MCF 10A (cell line): ENCODE results near the gene CAMTA1. TPM values are rescaled to one million over a fixed set of nuclear protein-coding genes. Genes with fewer than 3 reads are reported as not detected.

Experiments used
- BruUV-seq: library from RNA; stranded (reverse); fragments of 400-500 nt; replicated peaks from 2 replicates; lab custom pipeline; 2021; lab: Mats Ljungman, UMichigan
- CTCF ChIA-PET: fragments of 300-600 bp; sonication (Branson Sonifier 250); formaldehyde crosslinking; extraction: SDS; loops from one replicate; lab custom pipeline; 2021; ENCODE audit warnings: antibody characterized with exemption, inconsistent platforms; lab: Yijun Ruan, JAX
- POLR2A ChIA-PET: fragments of 300-600, 350-650 bp; sonication (Branson Sonifier 250); formaldehyde crosslinking; extraction: SDS; loops from one replicate; lab custom pipeline; 2020; ENCODE audit warnings: antibody characterized with exemption, inconsistent platforms; lab: Yijun Ruan, JAX
- DNase-seq: peaks from one replicate; pipeline ENCODE4 v3.0.0-alpha.2; 2018; ENCODE audit not compliant: unreplicated experiment
- H3K27ac Mint-ChIP-seq: one replicate; pipeline ENCODE4 v1.8.0; 2022; ENCODE audit warnings: mild to moderate bottlenecking, low read depth, mixed read lengths; ENCODE audit not compliant: unreplicated experiment
- H3K27me3 Mint-ChIP-seq: one replicate; pipeline ENCODE4 v1.8.0; 2022; ENCODE audit warnings: mixed read lengths; ENCODE audit not compliant: insufficient read depth, unreplicated experiment
- H3K36me3 Mint-ChIP-seq: one replicate; pipeline ENCODE4 v1.8.0; 2022; ENCODE audit warnings: mild to moderate bottlenecking, moderate library complexity, mixed read lengths; ENCODE audit not compliant: insufficient read depth, unreplicated experiment
- H3K4me1 Mint-ChIP-seq: one replicate; pipeline ENCODE4 v1.8.0; 2022; ENCODE audit warnings: mixed read lengths; ENCODE audit not compliant: insufficient read depth, unreplicated experiment
- H3K4me3 Mint-ChIP-seq: one replicate; pipeline ENCODE4 v1.8.0; 2022; ENCODE audit warnings: mild to moderate bottlenecking, moderate library complexity, mixed read lengths; ENCODE audit not compliant: unreplicated experiment
- H3K9me3 Mint-ChIP-seq: one replicate; pipeline ENCODE4 v1.8.0; 2022; ENCODE audit warnings: mixed read lengths; ENCODE audit not compliant: unreplicated experiment
- CTCF ChIP-seq: fragments of 200-600 bp; IDR thresholded peaks from one replicate; pipeline ENCODE4 v1.8.0; 2022; ENCODE audit warnings: antibody characterized with exemption, mild to moderate bottlenecking; ENCODE audit not compliant: unreplicated experiment
- intact Hi-C: fragments of 100-400 bp; cut with micrococcal nuclease; formaldehyde crosslinking; loops from 2 replicates; pipeline ENCODE4 v1.14.1; 2022
- total RNA-seq: library from RNA; stranded (reverse); gene quantifications from 2 replicates; pipeline ENCODE4 v1.2.3, GENCODE V29; 2022

The CAMTA1 gene
- total RNA-seq, 1 experiment from 2014 or later, result 74.1 TPM

GRCh38 chr1:6790146-6790545, 4.9 kb downstream of the CAMTA1 start:
- Mint-ChIP-seq H3K36me3 (peaks cover 15% of the 10 kb centered on the region), H3K27me3 (no peaks in the 10 kb centered on the region), H3K9me3 (no peaks in the 10 kb centered on the region), H3K4me1 (peaks cover 43% of the 10 kb centered on the region), H3K27ac (no peak overlapping the region), H3K4me3 (no peak overlapping the region)
- POLR2A ChIA-PET, result interaction anchor here (0.6 to 0.7 kb wide), 3 partner anchors 38 to 738 kb away, joined by 3 to 4 read pairs (median 3); no protein-coding TSS in a partner anchor
- CTCF ChIA-PET, result interaction anchor here (0.6 to 1.5 kb wide), 3 partner anchors 45 to 684 kb away, joined by 3 to 5 read pairs (median 5); no protein-coding TSS in a partner anchor
- no TSS peak for BruUV-seq
- intact Hi-C loops, result loop anchor here (10.0 kb wide), 1 partner anchor 255 kb away; no protein-coding TSS in a partner anchor
- no peak for TF ChIP-seq CTCF
- DNase-seq, result no peak

- H3K9me3 Mint-ChIP-seq, result no peaks in the 10 kb centered on the region
- DNase-seq, result peak; percentile 42
- H3K4me3 Mint-ChIP-seq, result no peak overlapping the region
- TF ChIP-seq CTCF, result peak; percentile 55
- H3K36me3 Mint-ChIP-seq, result peaks cover 22% of the 10 kb centered on the region
- intact Hi-C loops, result loop anchor here (1.0 to 10.0 kb wide), 4 partner anchors 96 to 424 kb away; no protein-coding TSS in a partner anchor
- POLR2A ChIA-PET, result no interaction called here
- peaks cover 20% of the 10 kb centered on the region for H3K4me1 Mint-ChIP-seq
- CTCF ChIA-PET, result interaction anchor here (0.6 to 2.3 kb wide), 4 partner anchors 33 to 249 kb away, joined by 3 to 9 read pairs (median 6); no protein-coding TSS in a partner anchor
- no TSS peak for BruUV-seq
- H3K27me3 Mint-ChIP-seq, result no peaks in the 10 kb centered on the region
- H3K27ac Mint-ChIP-seq, result no peak overlapping the region
These were observed 8.9 kb downstream of the CAMTA1 start for GRCh38 chr1:6794164-6794563.

- Mint-ChIP-seq H3K36me3 (peaks cover 22% of the 10 kb centered on the region), H3K27ac (peak overlapping the region; percentile 59), H3K4me3 (no peak overlapping the region), H3K9me3 (no peaks in the 10 kb centered on the region), H3K27me3 (no peaks in the 10 kb centered on the region), H3K4me1 (peaks cover 16% of the 10 kb centered on the region)
- intact Hi-C loops, result loop anchor here (10.0 kb wide), 1 partner anchor 250 kb away; no protein-coding TSS in a partner anchor
- DNase-seq, result no peak
- no TSS peak for BruUV-seq
- POLR2A ChIA-PET, result interaction anchor here (0.7 to 2.5 kb wide), 3 partner anchors 10 to 87 kb away, joined by 3 to 12 read pairs (median 4); partner anchors contain the start of gene CAMTA1
- CTCF ChIA-PET, result interaction anchor here (0.6 to 2.3 kb wide), 15 partner anchors 11 to 1519 kb away, joined by 3 to 9 read pairs (median 3); no protein-coding TSS in a partner anchor
- no peak for TF ChIP-seq CTCF
These were observed 9.9 kb downstream of the CAMTA1 start for GRCh38 chr1:6795203-6795602.

GRCh38 chr1:6795661-6796060, 10.4 kb downstream of the CAMTA1 start:
- no TSS peak for BruUV-seq
- Mint-ChIP-seq H3K27me3 (no peaks in the 10 kb centered on the region), H3K9me3 (no peaks in the 10 kb centered on the region), H3K36me3 (peaks cover 22% of the 10 kb centered on the region), H3K4me3 (no peak overlapping the region), H3K4me1 (peaks cover 19% of the 10 kb centered on the region), H3K27ac (peak overlapping the region; percentile 59)
- no peak for DNase-seq
- POLR2A ChIA-PET, result interaction anchor here (0.7 to 2.5 kb wide), 3 partner anchors 11 to 86 kb away, joined by 3 to 12 read pairs (median 4); partner anchors contain the start of gene CAMTA1
- CTCF ChIA-PET, result interaction anchor here (0.6 to 2.3 kb wide), 15 partner anchors 10 to 1519 kb away, joined by 3 to 9 read pairs (median 3); no protein-coding TSS in a partner anchor
- intact Hi-C loops, result loop anchor here (10.0 kb wide), 1 partner anchor 249 kb away; no protein-coding TSS in a partner anchor
- TF ChIP-seq CTCF, result no peak
